ENCODE results near the gene BORCS6. TPM values are rescaled to one million over a fixed set of nuclear protein-coding genes. Genes with fewer than 3 reads are reported as not detected.

The BORCS6 gene
- polyA plus RNA-seq, 4 donors: 7.9 to 13.8 (median 10.8) TPM

DNA sequence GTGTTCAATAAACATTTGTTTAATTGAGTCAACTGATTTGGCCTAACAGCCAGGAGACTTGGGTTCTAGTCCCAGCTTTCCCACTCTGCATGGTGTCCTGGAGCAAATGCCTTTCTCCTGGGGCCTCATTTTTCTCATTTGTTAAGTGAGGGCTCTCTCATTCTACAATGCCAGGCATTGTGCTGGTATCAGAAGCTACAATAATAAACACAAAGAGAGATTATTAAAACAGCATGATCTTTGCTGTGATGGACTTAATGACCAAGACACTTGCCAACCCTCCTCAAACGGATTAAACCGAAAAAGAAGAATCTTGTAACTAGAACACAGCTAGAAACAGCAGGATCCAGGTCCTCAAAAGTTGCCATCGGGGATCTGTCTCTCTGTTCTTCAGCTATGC lies 22.5 kb downstream of the BORCS6 start:
- H3K9me3 ChIP-seq (ENCODE audit: control insufficient read depth in 2 of 2, insufficient read depth in 1 of 2, low read depth in 1 of 2, low read length in 1 of 2): no peaks in the 10 kb centered on the region
- FAIRE-seq (no peak), DNase-seq (no peak)
- H3K27ac ChIP-seq (ENCODE audit: low read depth in 1 of 3, low read length in 2 of 3): no peak overlapping the region
- H3K4me3 ChIP-seq (ENCODE audit: low read depth in 1 of 3, low read length in 3 of 3): no peak overlapping the region
- peaks cover 3 to 19% (median 10%) of the 10 kb centered on the region in 3 donors for H3K4me1 ChIP-seq (ENCODE audit: control insufficient read depth in 3 of 3, insufficient read depth in 2 of 3, low read depth in 1 of 3, low read length in 2 of 3)
- H3K27me3 ChIP-seq (ENCODE audit: control insufficient read depth in 3 of 3, insufficient read depth in 3 of 3, low read length in 3 of 3): no peaks in the 10 kb centered on the region
- no peaks in the 10 kb centered on the region for H3K36me3 ChIP-seq (ENCODE audit: control insufficient read depth in 3 of 3, insufficient read depth in 2 of 3, low read depth in 1 of 3, low read length in 3 of 3)
- 71 to 84% (median 79%) methylated on average over 3 of the region's 3 CpGs for WGBS, 3 donors

DNA sequence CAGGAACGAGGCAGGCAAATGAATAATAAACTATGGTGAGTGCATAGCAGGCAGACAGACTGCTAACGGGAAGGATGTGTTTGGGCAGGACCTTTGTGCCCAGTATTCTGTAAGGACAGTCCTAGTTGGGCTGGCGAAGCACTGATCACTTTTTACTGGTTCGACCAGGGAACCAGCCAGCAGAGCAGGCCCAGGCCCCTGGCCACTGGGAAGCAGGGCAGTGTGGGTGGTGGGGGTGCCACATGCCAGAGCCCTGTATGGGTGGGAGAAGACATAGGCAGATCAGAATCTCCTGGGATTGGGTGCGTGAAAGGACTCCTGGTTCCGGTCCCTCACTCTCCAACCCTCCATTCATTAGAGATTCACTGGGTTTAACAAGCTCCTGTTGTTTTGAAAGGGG lies 23.2 kb downstream of the BORCS6 start:
- no peak for DNase-seq
- FAIRE-seq: no peak
- no peaks in the 10 kb centered on the region for H3K27me3 ChIP-seq (ENCODE audit: control insufficient read depth in 3 of 3, insufficient read depth in 3 of 3, low read length in 3 of 3)
- no peak overlapping the region for H3K4me3 ChIP-seq (ENCODE audit: low read depth in 1 of 3, low read length in 3 of 3)
- peaks cover 0 to 6% (median 0%) of the 10 kb centered on the region in 3 donors for H3K36me3 ChIP-seq (ENCODE audit: control insufficient read depth in 3 of 3, insufficient read depth in 2 of 3, low read depth in 1 of 3, low read length in 3 of 3)
- WGBS, 3 donors: 94 to 95% (median 94%) methylated on average over 6 of the region's 6 CpGs
- H3K9me3 ChIP-seq (ENCODE audit: control insufficient read depth in 2 of 2, insufficient read depth in 1 of 2, low read depth in 1 of 2, low read length in 1 of 2): no peaks in the 10 kb centered on the region
- no peak overlapping the region for H3K27ac ChIP-seq (ENCODE audit: low read depth in 1 of 3, low read length in 2 of 3)
- H3K4me1 ChIP-seq (ENCODE audit: control insufficient read depth in 3 of 3, insufficient read depth in 2 of 3, low read depth in 1 of 3, low read length in 2 of 3): peaks cover 3 to 22% (median 11%) of the 10 kb centered on the region in 3 donors

DNA sequence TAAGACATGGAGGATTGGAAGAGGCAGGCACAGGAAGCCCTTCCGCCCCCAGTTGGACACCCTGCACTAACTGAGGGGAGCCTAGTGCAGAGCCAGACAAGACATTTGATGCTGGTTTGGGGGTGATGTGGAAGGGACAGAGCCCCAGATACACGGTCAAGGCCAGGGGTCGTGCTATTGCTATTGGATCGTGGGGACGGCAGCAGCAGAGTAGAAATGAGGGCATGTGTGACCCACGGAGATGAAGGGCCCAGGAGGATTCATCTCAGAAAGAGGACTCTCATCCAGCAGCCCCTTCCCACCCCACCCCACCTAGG lies 25.2 kb downstream of the BORCS6 start:
- H3K9me3 ChIP-seq (ENCODE audit: control insufficient read depth in 2 of 2, insufficient read depth in 1 of 2, low read depth in 1 of 2, low read length in 1 of 2): no peaks in the 10 kb centered on the region
- H3K4me1 ChIP-seq (ENCODE audit: control insufficient read depth in 3 of 3, insufficient read depth in 2 of 3, low read depth in 1 of 3, low read length in 2 of 3): peaks cover 6 to 37% (median 15%) of the 10 kb centered on the region in 3 donors
- H3K27ac ChIP-seq (ENCODE audit: low read depth in 1 of 3, low read length in 2 of 3): peak overlapping the region in 2 of 3 donors; percentile 93 to 94
- DNase-seq (no peak), FAIRE-seq (no peak)
- H3K27me3 ChIP-seq (ENCODE audit: control insufficient read depth in 3 of 3, insufficient read depth in 3 of 3, low read length in 3 of 3): no peaks in the 10 kb centered on the region
- no peak overlapping the region for H3K4me3 ChIP-seq (ENCODE audit: low read depth in 1 of 3, low read length in 3 of 3)
- 66 to 79% (median 74%) methylated on average over 6 of the region's 6 CpGs for WGBS, 3 donors
- peaks cover 0 to 23% (median 2%) of the 10 kb centered on the region in 3 donors for H3K36me3 ChIP-seq (ENCODE audit: control insufficient read depth in 3 of 3, insufficient read depth in 2 of 3, low read depth in 1 of 3, low read length in 3 of 3)

DNA sequence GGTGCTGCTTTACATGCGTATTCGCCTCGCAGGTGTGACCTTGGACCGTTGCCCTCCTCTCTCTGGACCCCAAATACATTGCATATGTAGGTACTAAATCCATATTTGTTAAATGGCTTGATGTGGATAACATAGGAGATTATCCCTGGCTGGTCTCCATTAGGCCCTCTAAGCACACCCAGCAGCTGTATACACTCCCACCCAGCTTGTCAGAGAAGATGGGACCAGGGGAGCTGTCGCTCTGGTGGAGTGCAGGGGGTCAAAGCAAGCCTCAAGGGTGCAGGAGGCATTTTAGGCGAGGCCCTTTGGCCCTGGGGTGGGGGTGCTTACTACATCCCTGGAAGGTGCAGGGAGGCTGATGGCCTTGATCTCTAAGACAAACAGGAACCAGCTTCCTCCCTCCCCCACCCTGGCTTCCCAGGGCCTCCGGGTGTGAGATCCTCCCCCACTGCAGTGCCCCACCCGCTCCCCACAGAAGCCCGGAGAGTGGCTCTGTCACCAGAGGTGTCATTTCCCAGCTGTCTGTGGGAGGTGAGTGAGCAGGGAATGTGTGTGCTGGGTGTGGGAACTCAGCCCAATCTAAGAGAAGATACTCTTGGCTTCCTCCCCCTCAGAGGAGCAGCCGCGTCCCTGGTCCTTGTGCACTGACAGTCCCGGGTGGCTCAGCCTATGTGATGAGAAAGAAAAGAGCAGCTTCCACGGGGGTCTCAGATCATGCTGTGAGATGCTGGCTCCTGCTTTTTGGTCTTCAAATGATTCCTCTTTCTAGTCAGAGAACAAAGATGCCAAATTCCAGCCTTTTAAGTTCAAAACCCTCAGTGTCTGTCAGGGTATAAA lies 25.8 kb downstream of the BORCS6 start:
- FAIRE-seq: no peak
- WGBS, 3 donors: 10 to 26% (median 20%) methylated on average over 13 of the region's 13 CpGs
- H3K4me3 ChIP-seq (ENCODE audit: low read depth in 1 of 3, low read length in 3 of 3): no peak overlapping the region

DNA sequence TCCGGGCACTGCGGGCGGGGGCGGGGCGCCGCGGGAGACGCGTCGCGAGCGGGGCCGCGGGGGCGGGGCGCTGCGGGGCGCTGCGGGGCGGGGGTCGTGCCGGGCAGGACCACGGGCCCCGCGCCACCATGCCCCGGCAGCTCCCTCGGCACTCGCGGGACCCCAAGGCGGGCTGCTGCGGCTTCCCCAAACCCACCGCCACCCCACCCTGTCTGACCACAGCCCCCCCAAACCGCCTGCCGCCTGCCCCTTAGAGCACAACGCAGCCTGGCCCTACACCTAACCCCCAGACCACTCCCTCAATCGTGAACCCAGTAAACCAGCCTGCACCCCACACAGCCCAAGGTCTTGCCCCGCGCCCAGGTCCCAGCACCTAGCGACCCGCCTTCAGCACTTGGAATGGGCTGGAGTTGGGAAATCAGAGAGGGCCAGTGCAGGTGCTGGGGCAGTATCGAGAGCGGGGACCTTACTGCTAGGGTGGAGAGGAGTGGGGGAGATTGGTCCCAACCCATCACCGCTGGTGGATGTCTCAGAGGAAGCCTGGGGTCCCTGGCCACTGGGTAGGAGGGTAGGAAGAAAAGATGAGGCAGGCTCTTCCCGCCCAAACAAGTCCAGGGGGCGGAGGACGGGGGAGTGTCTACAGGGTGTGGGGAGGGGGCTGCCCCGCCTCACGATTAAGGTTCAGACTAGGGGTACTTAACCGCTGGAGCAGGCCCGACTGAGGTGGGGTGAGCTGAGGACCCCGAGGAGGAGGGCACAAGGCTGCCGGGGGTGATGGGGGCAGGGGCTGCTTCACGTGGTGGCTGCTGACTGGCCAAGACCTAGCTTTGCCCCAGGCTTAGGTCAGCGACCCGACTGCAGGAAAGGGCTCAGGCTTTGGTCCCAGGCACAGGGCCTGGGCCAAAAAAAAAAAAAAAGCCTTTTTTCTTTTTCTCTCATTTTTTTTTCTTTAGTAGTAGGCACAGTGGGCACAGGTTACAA lies 26.7 kb downstream of the BORCS6 start:
- Histone ChIP-seq H3K4me3 (ENCODE audit: low read depth in 1 of 3, low read length in 3 of 3) (peak overlapping the region; percentile 89 to 97 (median 93)), H3K36me3 (ENCODE audit: control insufficient read depth in 3 of 3, insufficient read depth in 2 of 3, low read depth in 1 of 3, low read length in 3 of 3) (peaks cover 0 to 33% (median 4%) of the 10 kb centered on the region in 3 donors), H3K9me3 (ENCODE audit: control insufficient read depth in 2 of 2, insufficient read depth in 1 of 2, low read depth in 1 of 2, low read length in 1 of 2) (no peaks in the 10 kb centered on the region), H3K4me1 (ENCODE audit: control insufficient read depth in 3 of 3, insufficient read depth in 2 of 3, low read depth in 1 of 3, low read length in 2 of 3) (peaks cover 6 to 45% (median 15%) of the 10 kb centered on the region in 3 donors), H3K27ac (ENCODE audit: low read depth in 1 of 3, low read length in 2 of 3) (peak overlapping the region; percentile 76 to 97 (median 93)), H3K27me3 (ENCODE audit: control insufficient read depth in 3 of 3, insufficient read depth in 3 of 3, low read length in 3 of 3) (no peaks in the 10 kb centered on the region)
- FAIRE-seq (no peak), DNase-seq (peak in 1 of 2 donors; percentile 67)
- 9 to 36% (median 16%) methylated on average over 18 to 55 of the region's 55 CpGs for WGBS, 3 donors

More for the DNA sequence above, 25.8 kb downstream of the BORCS6 start:
- Histone ChIP-seq H3K36me3 (ENCODE audit: control insufficient read depth in 3 of 3, insufficient read depth in 2 of 3, low read depth in 1 of 3, low read length in 3 of 3) (peaks cover 0 to 29% (median 4%) of the 10 kb centered on the region in 3 donors), H3K9me3 (ENCODE audit: control insufficient read depth in 2 of 2, insufficient read depth in 1 of 2, low read depth in 1 of 2, low read length in 1 of 2) (no peaks in the 10 kb centered on the region), H3K27ac (ENCODE audit: low read depth in 1 of 3, low read length in 2 of 3) (peak overlapping the region; percentile 49 to 94 (median 93)), H3K4me1 (ENCODE audit: control insufficient read depth in 3 of 3, insufficient read depth in 2 of 3, low read depth in 1 of 3, low read length in 2 of 3) (peaks cover 6 to 40% (median 15%) of the 10 kb centered on the region in 3 donors), H3K27me3 (ENCODE audit: control insufficient read depth in 3 of 3, insufficient read depth in 3 of 3, low read length in 3 of 3) (no peaks in the 10 kb centered on the region)
- peak; percentile 69 to 81 for DNase-seq

DNA sequence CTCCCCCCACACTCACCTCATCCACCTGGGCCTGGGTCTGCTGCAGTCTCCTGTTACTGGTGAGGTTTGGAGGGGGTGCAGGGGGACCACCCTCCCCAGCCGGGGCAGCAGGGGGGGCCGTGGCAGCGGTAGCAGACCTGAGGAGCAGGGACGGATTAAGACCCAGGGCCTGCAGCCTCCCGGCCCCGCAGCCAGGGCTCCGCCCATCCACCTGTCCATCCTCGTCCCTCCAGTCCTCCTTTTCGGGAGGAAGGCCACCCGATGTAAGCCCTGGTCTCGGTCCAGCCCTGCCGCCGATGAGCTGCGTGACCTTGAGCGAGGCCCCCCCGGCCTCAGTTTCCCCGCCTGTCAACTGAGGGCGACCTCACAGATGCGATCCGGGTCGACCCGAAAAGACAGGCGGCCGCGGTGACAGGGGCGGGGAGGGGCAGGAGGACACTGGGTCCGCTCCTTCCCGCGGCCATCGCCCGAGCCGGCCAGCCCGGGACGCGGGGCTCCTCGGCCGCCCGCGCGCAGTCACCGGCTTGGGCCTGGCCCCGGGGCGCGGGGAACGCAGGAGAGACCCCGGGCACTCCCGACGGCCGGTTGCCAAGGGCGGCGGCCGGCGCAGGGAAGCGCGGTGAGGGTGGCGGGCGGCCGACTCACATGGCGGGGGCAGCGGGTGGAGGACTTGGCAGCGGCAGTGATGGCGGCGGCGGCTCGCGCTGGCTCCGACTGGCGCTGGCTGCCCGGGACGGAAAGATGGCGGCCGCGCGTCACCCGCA lies 27.6 kb downstream of the BORCS6 start, which contains the start of gene VAMP2:
Gene VAMP2 (minus strand): TSS at position 716 of the 764 bp plus-strand sequence. CDS start 69 bp downstream, at position 647.
- FAIRE-seq (no peak), DNase-seq (peak; percentile 58 to 90)
- H3K27me3 ChIP-seq (ENCODE audit: control insufficient read depth in 3 of 3, insufficient read depth in 3 of 3, low read length in 3 of 3): no peaks in the 10 kb centered on the region
- 0 to 1% (median 0%) methylated on average over 27 to 75 of the region's 75 CpGs for WGBS, 3 donors
- H3K4me1 ChIP-seq (ENCODE audit: control insufficient read depth in 3 of 3, insufficient read depth in 2 of 3, low read depth in 1 of 3, low read length in 2 of 3): peaks cover 6 to 45% (median 15%) of the 10 kb centered on the region in 3 donors
- H3K9me3 ChIP-seq (ENCODE audit: control insufficient read depth in 2 of 2, insufficient read depth in 1 of 2, low read depth in 1 of 2, low read length in 1 of 2): no peaks in the 10 kb centered on the region
- peak within 1 kb of the TSS; percentile 89 to 97 (median 93) for H3K4me3 ChIP-seq (ENCODE audit: low read depth in 1 of 3, low read length in 3 of 3)
- H3K36me3 ChIP-seq (ENCODE audit: control insufficient read depth in 3 of 3, insufficient read depth in 2 of 3, low read depth in 1 of 3, low read length in 3 of 3): peaks cover 0 to 40% (median 4%) of the 10 kb centered on the region in 3 donors
- peak within 1 kb of the TSS; percentile 93 to 97 (median 95) for H3K27ac ChIP-seq (ENCODE audit: low read depth in 1 of 3, low read length in 2 of 3)

DNA sequence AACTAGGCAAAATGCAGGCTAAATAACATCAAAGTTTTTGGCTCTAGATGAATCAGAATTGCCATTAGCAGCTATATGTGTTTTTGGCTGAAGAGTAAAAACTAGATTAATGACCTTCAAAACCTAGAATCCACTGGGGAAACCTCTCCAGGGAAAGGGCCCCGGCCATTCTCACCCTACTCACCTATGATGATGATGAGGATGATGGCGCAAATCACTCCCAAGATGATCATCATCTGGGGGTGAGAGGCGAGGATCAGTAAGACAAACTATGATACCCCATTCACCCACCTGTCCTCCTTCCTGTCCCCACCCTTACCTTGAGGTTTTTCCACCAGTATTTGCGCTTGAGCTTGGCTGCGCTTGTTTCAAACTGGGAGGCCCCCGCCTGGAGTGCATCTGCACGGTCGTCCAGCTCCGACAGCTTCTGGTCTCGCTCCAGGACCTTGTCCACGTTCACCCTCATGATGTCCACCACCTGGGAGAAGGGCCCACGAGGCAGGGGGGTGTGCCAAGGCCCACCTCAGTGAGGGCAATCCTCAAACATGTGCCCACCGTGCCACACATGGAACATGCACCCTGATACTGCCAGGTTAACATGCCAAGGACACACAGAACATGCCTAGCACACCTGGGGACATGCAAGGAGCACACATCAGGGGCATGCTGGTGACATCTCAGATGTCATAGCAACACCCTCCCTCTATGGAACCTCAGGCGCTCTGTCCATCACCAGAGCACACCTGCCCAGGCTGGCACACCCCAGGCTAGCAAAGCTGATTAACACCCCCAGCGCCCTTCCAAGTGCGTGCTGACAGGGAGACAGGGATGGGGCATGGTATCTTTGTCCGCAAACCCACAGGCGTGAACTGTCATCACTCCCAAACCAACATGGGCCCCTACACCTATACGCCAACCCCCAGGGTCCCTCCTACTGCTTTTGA lies 28.4 kb downstream of the BORCS6 start:
- no peaks in the 10 kb centered on the region for H3K9me3 ChIP-seq (ENCODE audit: control insufficient read depth in 2 of 2, insufficient read depth in 1 of 2, low read depth in 1 of 2, low read length in 1 of 2)
- H3K36me3 ChIP-seq (ENCODE audit: control insufficient read depth in 3 of 3, insufficient read depth in 2 of 3, low read depth in 1 of 3, low read length in 3 of 3): peaks cover 0 to 40% (median 4%) of the 10 kb centered on the region in 3 donors
- DNase-seq: peak in 1 of 2 donors; percentile 22
- FAIRE-seq: no peak
- H3K4me3 ChIP-seq (ENCODE audit: low read depth in 1 of 3, low read length in 3 of 3): peak overlapping the region; percentile 89 to 97 (median 93)
- H3K4me1 ChIP-seq (ENCODE audit: control insufficient read depth in 3 of 3, insufficient read depth in 2 of 3, low read depth in 1 of 3, low read length in 2 of 3): peaks cover 6 to 51% (median 15%) of the 10 kb centered on the region in 3 donors
- H3K27me3 ChIP-seq (ENCODE audit: control insufficient read depth in 3 of 3, insufficient read depth in 3 of 3, low read length in 3 of 3): no peaks in the 10 kb centered on the region
- H3K27ac ChIP-seq (ENCODE audit: low read depth in 1 of 3, low read length in 2 of 3): peak overlapping the region; percentile 70 to 97 (median 95)
- 43 to 57% (median 48%) methylated on average over 19 of the region's 19 CpGs for WGBS, 3 donors
